Measurements from ENCODE around the gene EPB41L4B.

The EPB41L4B gene

DNA sequence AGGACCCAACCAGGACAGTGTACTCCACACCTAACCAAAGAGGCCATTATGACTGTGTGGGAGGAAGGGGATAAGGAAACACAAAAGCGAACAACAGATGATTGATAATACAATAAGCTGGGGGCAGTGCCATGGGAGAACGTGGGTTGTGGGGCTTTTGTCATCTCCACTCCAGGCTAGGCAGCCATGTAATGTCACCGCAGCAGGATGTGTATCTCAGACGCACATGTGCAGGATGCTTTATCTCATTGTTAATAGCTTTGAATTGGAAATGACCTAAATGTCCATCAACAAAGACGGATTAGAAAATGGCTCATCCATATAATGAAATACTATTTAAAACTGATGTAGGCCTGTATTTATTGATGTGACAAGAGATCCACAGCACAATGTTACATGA lies 51.0 kb downstream of the EPB41L4B start:
- no peak for DNase-seq (ENCODE audit: low read depth)

DNA sequence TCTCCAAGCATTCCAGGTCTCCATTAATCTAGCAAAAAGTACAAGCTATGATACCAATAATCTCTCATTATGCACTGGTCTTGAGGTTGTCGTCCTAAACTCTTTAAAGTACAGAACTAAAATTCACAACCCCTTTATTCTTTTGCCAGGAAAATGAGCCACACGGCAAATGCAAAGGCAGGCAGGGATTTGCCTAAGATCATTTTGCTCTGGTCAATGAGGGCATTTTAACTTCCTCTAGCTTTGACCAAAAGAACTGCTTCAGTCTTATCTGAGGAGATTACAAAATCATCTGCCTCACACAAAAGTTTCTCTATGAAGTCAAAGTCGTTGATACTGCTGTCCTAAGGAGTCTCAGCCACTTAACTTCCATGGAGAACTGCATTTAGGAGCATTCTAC lies 51.8 kb downstream of the EPB41L4B start:
- DNase-seq (ENCODE audit: low read depth), result no peak

DNA sequence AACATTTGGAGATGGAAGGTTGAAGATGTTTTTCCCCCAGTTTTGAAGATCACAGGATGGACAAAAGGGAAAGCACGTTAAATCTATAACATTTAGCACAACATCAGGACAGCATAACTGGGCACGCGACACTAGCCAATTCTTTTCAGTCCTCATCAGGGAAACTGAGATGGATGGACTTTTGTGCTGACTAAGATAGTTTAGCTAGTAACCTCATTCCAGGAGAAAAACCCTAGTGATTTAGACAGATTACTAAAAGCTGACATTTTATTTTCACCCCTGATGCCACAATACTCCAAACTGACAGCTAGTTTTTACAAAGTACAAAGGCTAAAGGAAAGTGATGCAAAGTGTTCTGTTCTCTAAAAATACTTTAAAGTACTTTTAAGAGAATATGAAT lies 53.3 kb downstream of the EPB41L4B start:
- DNase-seq (ENCODE audit: low read depth), result no peak

DNA sequence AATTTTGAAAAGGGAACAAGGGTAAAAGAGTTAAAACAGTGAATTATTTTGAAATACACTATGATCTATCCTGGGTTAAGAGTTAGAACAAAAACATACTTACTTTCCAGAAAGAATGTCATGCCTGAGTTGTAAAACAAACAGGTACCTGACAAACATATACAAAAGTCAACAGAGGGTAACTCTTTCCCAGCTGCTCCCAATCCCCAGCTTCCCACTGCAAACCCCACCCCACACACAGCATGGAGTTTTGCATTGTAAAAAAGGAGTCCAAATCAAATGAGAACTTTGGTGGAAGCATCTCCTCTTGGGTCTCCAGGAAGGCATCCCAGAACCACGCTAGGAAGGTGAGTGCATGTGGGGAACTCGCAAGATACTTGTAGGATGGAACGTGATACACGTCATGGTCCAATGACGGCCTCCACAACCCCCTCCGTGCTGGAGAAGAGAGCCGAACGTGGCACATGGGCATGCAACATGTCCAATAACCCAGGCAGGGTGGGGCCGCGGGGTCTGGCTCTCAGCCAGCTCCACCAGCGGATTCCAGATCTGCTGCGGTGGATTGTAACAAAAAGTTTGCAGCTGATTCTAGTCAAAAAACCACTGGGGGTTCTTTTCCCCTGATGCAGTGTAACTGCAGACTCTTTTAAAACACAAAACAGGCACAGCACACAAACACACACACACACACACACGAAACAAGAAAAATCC lies 55.8 kb downstream of the EPB41L4B start:
- DNase-seq (ENCODE audit: low read depth), result no peak

DNA sequence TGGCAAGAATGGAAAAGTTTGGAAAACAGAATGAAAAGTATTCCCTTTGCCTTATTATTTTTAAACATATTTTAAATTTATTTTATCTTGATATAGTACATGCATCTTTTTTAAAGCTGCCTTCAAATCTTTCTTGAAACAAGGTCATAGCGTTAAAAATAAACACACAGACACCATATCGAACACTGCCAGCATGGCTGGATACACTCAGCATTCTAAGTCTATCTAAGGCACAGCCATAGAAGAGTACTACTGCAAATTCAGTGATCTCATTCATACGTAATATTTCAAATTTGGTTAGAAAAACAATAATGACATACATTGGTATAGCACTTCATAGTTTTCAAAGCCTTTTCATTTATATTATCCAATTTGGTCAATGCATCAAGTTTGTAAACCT lies 57.5 kb downstream of the EPB41L4B start:
- DNase-seq (ENCODE audit: low read depth), result no peak

DNA sequence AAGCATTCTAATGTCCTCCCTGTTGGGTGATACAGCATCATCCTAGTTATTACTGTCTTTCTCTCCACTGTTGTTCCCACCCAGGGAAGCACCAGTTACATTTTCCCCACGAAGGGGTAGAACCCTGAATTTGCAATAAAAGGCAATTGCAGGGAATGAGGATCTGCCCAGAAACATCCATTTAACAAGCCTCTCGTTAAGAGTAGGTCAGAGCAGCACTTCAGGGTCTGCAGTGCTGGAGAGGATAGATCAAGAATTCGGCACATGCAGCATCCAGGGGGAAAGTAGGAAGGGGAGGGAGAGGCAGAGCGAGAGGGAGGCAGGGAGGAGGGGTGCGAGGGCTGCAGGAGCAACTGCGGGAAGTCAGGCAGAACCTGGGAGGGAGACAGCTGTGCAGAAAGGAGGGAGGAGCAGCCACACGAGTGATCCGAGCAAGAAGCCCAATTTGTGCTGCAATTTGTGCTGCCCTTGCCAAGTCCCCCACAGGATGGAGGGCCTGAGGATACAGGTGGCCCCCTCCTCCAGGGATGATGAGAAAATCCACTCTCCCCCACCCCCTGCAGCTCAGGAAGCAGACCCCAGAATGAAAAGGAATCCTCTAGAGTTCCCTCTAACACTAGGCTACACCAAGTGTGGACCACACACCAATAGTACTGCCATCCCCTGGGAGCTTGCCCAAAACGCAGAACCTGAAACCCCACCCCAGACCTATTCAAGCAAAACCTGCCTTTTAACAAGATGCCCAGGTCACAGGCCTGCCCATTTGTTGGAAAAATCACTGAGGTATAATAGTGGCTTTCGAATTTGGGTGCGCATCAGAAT lies 62.2 kb downstream of the EPB41L4B start:
- DNase-seq (ENCODE audit: low read depth), result no peak

DNA sequence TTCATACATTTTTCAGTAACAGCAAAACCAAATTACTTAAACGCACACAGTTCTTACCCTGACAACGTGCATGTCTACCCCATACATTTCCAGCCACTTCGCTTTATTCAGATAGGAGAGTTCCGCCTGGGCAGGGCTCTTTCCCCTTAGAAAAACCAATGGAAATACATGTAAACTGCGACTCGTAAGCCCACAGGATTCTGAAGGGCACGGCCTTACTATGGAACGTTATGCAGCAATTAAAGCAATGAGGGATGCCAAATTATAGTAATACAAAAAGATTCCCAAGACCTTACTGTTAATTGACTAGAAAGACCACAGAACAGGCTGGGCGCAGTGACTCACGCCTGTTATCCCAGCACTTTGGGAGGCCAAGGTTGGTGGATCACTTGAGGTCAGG lies 64.5 kb downstream of the EPB41L4B start:
- DNase-seq (ENCODE audit: low read depth), result no peak

DNA sequence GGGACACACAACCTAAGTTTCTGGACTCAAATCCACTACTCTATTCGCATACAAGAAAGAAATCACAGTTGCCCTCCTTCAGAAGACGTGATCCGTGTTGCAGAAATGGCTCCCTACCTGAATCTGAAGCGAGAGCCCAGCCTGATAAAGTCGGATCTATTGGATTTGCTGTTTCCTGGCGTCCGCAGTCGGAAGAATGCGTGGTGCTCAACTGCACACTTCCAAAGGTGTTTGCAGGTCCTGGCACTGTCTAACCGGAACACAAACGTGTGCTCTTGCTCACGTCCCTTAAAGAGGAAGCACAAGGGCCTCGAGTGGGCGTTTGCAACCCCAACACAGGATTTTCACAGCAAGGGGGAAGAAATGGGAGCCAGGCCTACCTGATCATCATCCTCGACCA lies 65.5 kb downstream of the EPB41L4B start:
- no peak for DNase-seq (ENCODE audit: low read depth)

DNA sequence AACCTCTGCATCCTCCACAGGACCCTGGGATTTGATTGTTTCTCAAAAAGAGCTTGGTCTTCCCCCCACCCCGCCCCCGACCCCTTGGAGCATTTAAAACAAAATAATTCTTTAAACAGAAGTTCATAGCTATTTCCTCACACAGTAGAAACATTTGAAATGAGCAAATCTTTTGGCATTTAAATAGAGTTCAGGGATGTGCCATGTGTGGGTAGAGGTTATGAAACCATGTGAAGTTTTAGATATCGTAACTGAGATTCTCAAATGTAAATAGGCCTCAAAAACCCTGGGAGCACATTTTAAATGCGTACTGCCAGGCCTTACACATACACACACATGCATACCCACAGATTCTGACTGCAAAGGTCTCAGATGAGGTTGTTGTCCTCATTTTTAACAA lies 66.5 kb downstream of the EPB41L4B start:
- no peak for DNase-seq (ENCODE audit: low read depth)

DNA sequence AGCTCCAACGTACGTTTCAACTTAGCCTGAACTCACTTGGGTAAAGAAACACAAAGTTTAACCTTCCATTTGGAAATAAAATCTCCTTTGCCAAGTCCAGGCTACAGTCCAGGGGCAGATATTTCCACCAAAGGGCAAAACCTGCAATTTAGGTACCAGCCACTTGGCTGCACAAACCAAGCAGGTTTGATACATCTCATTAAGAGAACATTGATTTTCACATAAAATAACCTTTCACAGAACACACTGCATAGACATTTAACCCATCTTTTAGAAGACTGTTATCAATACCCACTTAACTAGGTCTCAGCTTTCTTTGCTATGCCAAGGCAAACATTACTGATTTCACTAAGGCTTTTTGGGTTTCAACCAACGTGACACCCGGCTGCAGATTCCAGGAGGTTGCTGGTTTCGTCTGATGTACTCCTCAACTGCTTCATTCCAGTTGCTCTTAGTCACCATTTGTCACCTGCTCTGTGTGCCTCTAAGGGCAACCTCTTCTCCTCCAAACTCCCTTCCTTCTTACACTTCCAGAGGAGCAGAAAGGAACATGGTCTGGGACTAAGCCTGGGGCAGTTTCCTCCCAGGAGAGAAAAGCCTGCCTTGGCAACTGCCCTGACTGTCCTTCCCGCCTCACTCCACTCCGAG lies 67.1 kb downstream of the EPB41L4B start:
- DNase-seq (ENCODE audit: low read depth), result no peak

DNA sequence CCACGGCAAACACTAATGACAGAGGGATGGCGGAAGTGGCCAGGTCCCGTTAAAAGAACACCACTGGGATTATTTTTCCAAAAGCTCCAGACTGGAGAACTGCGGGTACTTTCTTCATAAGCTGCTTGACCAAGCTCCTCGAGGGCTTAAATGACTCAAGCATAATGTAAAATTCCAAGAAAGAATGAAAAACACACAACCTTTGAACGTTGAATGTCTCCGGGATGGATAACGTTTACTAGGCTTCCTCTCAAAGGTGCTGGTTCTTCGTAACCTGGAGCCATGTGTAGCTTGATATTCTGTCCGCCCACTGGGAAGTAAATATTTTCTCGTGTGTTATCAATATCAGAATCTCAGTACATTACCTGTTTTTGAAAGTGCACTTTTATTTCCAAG lies 67.6 kb downstream of the EPB41L4B start:
- no peak for DNase-seq (ENCODE audit: low read depth)

DNA sequence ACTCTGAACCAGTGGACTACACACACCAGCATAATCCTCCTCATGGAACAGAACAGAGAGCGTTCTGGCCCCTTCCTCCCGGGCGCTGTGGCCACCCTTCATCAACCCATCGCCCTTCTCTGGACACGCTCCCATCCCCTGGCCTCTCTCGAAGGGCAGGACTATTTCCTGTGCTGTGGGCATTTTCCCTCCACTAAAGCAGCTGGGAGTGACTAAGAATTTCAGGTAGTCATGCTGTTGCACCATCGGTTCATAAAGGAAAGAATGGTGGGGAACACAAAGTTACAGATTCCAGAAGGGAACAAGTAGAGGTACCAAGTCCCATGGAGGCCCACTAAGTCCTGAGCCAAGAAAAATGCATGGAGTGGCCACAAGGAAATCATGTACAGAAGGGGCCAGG lies 68.6 kb downstream of the EPB41L4B start:
- no peak for DNase-seq (ENCODE audit: low read depth)

DNA sequence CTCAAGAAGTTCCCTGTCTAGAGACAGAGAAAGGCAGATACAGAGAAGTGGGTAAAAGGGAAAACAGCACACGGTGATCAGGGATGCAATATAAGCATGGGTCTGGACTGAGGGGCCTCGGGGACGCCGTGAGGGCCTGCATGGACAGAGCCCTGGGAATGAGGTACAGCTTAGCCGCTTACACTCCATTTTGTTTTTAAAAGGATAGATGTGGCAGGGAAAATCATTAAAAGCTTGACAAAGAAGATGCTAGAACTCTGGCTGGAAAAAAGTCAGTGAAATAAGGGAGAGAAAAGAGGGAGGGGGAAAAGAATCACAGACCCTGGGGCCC lies 69.1 kb downstream of the EPB41L4B start:
- DNase-seq (ENCODE audit: low read depth), result no peak

DNA sequence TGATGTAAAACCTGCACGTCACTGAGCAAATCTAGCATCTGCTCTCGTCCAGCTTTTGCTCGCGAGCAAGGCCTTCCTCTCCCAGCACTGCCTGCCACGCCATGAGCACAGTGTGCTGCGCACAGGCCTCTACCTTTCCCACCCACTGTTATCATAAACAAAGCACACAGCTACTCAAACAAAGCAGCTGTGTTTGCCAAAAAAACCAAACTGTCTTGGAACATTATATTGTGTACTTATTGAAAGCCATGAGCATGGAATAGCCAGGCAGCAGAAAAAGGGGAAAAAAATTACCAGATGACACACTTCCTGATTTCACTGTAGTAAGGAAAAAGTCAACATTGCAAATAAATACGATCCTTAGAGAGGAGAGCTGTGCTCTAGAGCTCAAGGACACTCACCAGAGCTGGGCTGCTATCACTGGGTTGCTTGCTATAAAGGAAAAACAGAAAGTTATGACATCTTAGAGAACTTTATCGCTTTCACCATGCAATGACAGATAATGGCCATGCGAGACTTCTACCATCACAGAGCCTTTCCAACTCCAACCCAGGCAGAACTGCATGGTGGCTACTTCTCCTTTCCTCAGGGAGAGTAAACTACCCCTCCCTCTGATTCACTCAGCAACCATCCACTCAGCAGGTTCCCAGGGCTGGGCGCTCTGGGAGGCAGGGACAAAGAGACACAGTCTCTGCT lies 69.6 kb downstream of the EPB41L4B start:
- DNase-seq (ENCODE audit: low read depth), result no peak

DNA sequence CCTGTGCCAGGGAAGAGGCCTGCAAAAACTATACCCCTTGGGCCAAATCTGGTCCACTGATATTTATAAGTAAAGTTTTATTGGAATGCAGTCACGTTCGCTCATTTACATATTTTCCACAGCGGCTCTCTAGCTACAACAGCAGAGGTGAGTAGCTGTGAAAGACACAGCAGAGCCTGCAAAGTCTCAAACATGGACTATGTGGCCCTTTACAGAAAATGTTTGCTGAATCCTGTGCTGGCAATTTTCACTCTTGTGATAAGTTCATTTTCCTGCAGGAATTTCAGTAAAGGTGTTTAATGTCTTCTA lies 70.1 kb downstream of the EPB41L4B start:
- DNase-seq (ENCODE audit: low read depth), result no peak

DNA sequence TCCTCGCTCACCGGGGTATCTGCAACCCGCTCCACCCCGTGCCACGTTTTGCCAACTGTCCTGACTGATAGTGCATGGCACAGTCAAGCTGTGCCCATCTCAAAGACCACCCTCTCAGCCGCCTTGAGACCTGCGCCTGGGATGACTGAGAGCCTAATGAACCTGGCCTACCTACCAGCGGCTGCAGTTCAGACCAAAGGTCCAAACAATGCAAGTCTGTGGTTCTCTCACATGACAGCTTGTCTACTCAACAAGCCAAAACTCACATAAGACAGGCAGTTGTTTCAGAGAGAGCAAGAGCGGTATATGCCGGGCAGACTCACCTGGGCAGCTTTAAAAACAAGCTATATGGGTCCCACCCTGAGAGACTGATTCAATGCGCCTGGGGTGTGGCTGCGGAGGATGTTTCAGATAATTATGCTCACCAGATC lies 70.5 kb downstream of the EPB41L4B start:
- no peak for DNase-seq (ENCODE audit: low read depth)

DNA sequence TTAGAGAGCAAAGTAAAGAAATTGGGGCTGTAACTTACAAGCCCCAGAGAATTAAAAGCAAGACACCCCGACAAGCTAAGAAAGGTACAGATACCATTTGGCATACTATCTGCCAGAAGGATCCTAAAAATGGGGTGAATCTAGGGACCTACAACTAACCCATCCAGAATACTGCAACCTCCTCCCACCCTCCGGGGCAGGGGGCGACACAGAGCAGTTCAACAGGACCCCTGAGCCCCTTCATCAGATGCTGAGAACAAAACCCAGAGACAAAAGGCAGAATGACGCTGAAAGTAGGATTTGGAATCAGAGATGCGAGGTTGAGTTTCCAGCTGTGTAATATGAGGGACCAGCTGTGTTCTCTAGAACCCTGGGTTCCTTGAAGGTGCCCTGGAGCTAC lies 71.2 kb downstream of the EPB41L4B start:
- DNase-seq (ENCODE audit: low read depth), result no peak

DNA sequence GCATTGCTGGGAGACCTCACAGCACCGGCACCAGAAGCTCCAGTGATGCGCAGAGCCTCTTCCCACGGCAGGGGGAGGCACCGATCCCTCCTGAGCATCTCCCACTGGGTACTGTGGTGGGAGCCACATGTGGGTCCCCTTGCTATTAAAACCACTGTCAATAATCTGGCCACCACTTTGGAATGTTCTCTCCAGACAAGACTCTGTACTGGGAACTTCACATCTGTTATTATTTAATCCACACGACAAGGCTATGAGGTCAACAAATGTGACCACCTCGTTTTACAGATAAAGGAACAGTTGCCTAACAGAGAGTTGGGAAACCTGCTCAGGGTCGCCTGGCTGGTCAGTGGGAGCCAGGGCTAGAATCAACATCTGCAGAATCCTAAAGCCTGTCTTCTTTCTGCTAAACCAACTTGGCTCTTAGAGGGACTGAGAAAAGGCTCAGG lies 72.7 kb downstream of the EPB41L4B start:
- no peak for DNase-seq (ENCODE audit: low read depth)

DNA sequence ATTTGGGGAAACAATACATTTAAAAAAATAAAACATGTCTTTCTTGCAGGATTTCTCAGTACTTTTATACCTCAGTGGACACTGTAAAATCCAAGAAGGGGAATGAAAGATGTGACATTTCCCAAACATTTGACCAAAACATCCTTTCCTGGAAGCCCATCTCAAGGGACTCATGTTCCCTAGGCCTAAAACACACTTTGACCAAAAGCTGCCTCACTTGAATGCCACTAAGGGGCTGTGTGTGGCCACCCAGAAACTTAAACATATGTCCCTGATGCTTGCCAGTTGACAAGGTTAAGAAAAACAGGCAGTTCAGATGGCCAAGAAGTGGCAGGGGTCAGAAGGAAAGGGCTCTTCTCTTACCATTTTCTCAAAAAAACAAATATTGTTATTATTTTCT lies 73.6 kb downstream of the EPB41L4B start:
- no peak for DNase-seq (ENCODE audit: low read depth)

DNA sequence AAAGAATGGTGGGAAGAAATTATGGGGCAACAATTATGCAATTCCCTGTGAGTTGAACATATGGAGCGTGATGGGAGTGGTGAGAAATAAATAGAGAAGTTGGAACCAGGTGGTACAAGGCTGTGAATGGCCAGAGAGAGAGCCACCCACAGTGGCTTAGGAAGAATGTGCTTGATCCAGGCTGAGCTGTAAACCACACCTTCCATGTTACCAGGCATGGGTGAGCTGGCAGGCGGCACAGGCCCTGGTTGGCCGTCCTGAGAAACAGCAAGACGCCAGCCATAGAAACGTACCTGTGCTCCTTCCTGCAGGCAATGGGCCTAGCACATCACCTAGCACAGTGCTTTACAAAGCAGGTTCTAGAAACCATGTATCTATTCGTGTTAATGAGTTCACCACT lies 74.3 kb downstream of the EPB41L4B start:
- no peak for DNase-seq (ENCODE audit: low read depth)

DNA sequence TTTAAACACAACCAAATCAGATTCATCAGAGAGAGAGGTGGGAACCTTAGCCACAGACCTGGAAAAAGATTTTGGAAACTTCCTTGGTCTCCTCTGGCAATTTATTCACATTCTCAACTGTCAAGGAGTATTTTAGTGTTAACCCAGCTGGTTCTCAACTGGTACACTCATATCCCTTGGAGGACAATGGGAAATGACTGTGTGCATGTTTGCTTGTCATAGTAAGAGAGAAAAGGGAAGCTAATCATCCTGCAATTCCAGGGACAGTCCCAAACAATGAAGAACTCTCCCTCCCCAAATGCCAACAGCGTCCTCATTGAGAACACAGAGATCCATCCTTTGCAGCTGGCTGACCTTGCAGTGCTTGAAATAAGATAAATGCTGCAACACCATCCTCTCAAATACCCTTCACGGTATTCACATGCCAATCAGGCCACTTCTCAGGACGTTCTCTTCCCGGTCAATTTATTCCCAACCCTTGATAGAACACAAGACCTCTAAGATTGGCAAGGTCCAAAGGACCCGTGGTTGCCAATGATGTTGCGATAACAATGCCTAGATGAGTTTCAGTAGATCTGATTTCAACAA lies 75.5 kb downstream of the EPB41L4B start:
- DNase-seq (ENCODE audit: low read depth), result no peak
